DOHH2 (cell line): ENCODE measurements around the gene TBC1D24.

Experiments used
- H3F3A ChIP-seq: fragments of 200-600 bp; sonication (generic), shearing (Covaris generic); 2 replicates; pipeline ENCODE4 v1.6.0; 2016; ENCODE audit warnings: antibody characterized with exemption, mild to moderate bottlenecking; ENCODE audit not compliant: control insufficient read depth, insufficient read depth
- H3K27ac ChIP-seq: fragments of 200-600 bp; sonication (generic); 2 replicates; pipeline ENCODE4 v1.5.1; 2014; ENCODE audit warnings: low read depth, mild to moderate bottlenecking, low read length, moderate library complexity
- H3K27me3 ChIP-seq: fragments of 200-600 bp; sonication (generic); 2 replicates; pipeline ENCODE4 v1.6.1; 2014; ENCODE audit warnings: mild to moderate bottlenecking, low read length, mixed read lengths; ENCODE audit not compliant: control insufficient read depth
- H3K36me3 ChIP-seq: fragments of 200-600 bp; sonication (generic); 2 replicates; pipeline ENCODE4 v1.6.1; 2014; ENCODE audit warnings: mild to moderate bottlenecking, low read length, moderate library complexity, mixed read lengths; ENCODE audit not compliant: control insufficient read depth
- H3K4me1 ChIP-seq: fragments of 200-600 bp; sonication (generic); 2 replicates; pipeline ENCODE4 v1.6.1; 2014; ENCODE audit warnings: mild to moderate bottlenecking, low read length, mixed read lengths; ENCODE audit not compliant: control insufficient read depth
- H3K4me2 ChIP-seq: fragments of 200-600 bp; sonication (generic); 2 replicates; pipeline ENCODE4 v1.6.0; 2014; ENCODE audit warnings: mild to moderate bottlenecking, low read length, moderate library complexity
- H3K4me3 ChIP-seq: fragments of 200-600 bp; sonication (generic); 2 replicates; pipeline ENCODE4 v1.5.1; 2014; ENCODE audit warnings: mild to moderate bottlenecking, low read length, mixed read lengths
- H3K79me2 ChIP-seq: fragments of 200-600 bp; sonication (generic); 2 replicates; pipeline ENCODE4 v1.6.1; 2014; ENCODE audit warnings: mild to moderate bottlenecking, low read length, mixed read lengths; ENCODE audit not compliant: control insufficient read depth
- H3K9me2 ChIP-seq: fragments of 200-600 bp; sonication (generic); replicated peaks from 2 replicates; pipeline ENCODE4 v1.6.1; 2014; ENCODE audit warnings: mild to moderate bottlenecking, low read length, mixed read lengths; ENCODE audit not compliant: control insufficient read depth
- H3K9me3 ChIP-seq: fragments of 200-600 bp; sonication (generic); 2 replicates; pipeline ENCODE4 v1.6.1; 2014; ENCODE audit warnings: antibody characterized with exemption, low read length, mixed read lengths; ENCODE audit not compliant: control insufficient read depth, insufficient read depth
- H4K20me1 ChIP-seq: fragments of 200-600 bp; sonication (generic); 2 replicates; pipeline ENCODE4 v1.6.0; 2014; ENCODE audit warnings: low read depth, mild to moderate bottlenecking, antibody characterized with exemption, low read length, moderate library complexity; ENCODE audit not compliant: control insufficient read depth, insufficient read depth
- EZH2phosphoT487 ChIP-seq: fragments of 200-600 bp; sonication (generic); IDR thresholded peaks from 2 replicates; pipeline ENCODE4 v1.6.1; 2017; ENCODE audit warnings: borderline replicate concordance, mild to moderate bottlenecking, antibody characterized with exemption, low read length, moderate library complexity, mixed read lengths
- TF ChIP-seq, protein P1 (sequence below): fragments of 200-600 bp; sonication (generic); IDR thresholded peaks from one replicate; pipeline ENCODE4 v1.5.1; 2014; ENCODE audit warnings: antibody characterized with exemption, mild to moderate bottlenecking, low read depth, low read length; ENCODE audit not compliant: poor library complexity, severe bottlenecking

Gene TBC1D24

DNA sequence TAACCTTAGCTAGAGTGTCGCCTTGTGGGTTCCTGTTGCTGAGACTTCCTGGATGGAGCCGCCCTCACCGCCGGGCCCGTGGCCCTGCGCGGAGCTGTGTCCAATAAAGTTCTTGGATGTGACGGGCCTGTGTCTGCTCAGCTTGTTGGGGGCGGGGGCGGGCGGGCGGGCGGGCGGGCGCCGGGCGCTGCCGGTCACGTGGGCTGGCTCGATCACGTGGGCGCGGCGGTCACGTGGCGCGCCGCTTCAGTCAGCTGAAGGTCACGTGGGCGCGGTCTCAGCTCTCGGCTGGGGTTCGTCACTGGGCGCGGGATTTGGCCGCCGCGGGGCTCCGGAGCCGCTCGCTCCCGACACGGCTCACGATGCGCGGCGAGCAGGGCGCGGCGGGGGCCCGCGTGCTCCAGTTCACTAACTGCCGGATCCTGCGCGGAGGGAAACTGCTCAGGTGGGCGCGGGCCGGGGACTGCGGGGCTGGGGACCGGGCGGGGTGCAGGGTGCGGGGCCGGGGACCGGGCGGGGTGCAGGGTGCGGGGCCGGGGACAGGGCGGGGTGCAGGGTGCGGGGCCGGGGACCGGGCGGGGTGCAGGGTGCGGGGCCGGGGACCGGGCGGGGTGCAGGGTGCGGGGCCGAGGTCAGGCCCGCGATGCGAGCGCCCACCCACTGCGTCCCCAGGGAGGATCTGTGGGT, 45.3 kb downstream of the TBC1D24 start, which contains the start of gene AMDHD2:
AMDHD2 (plus strand) TSS at position 275 of the 687 bp plus-strand sequence; CDS start at position 363, 88 bp downstream.
- peaks cover 56% of the 10 kb centered on the region for H3K79me2 ChIP-seq
- H3K4me3 ChIP-seq: peak within 1 kb of the TSS; percentile 79
- peaks cover 47% of the 10 kb centered on the region for H3K4me1 ChIP-seq
- peaks cover 44% of the 10 kb centered on the region for H3K36me3 ChIP-seq
- H3K9me2 ChIP-seq: no peaks in the 10 kb centered on the region
- no peaks in the 10 kb centered on the region for H3K9me3 ChIP-seq
- H4K20me1 ChIP-seq: peaks cover 5% of the 10 kb centered on the region; the same call in 1 of the 2 replicates
- no peak for TF ChIP-seq EZH2phosphoT487
- TF ChIP-seq, protein P1, sequence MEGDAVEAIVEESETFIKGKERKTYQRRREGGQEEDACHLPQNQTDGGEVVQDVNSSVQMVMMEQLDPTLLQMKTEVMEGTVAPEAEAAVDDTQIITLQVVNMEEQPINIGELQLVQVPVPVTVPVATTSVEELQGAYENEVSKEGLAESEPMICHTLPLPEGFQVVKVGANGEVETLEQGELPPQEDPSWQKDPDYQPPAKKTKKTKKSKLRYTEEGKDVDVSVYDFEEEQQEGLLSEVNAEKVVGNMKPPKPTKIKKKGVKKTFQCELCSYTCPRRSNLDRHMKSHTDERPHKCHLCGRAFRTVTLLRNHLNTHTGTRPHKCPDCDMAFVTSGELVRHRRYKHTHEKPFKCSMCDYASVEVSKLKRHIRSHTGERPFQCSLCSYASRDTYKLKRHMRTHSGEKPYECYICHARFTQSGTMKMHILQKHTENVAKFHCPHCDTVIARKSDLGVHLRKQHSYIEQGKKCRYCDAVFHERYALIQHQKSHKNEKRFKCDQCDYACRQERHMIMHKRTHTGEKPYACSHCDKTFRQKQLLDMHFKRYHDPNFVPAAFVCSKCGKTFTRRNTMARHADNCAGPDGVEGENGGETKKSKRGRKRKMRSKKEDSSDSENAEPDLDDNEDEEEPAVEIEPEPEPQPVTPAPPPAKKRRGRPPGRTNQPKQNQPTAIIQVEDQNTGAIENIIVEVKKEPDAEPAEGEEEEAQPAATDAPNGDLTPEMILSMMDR: no peak
- H3K27me3 ChIP-seq: no peaks in the 10 kb centered on the region
- H3K27ac ChIP-seq: peak within 1 kb of the TSS; percentile 28; the same call in 1 of the 2 replicates
- peaks cover 6% of the 10 kb centered on the region for H3F3A ChIP-seq
- H3K4me2 ChIP-seq: peak within 1 kb of the TSS; percentile 82

DNA sequence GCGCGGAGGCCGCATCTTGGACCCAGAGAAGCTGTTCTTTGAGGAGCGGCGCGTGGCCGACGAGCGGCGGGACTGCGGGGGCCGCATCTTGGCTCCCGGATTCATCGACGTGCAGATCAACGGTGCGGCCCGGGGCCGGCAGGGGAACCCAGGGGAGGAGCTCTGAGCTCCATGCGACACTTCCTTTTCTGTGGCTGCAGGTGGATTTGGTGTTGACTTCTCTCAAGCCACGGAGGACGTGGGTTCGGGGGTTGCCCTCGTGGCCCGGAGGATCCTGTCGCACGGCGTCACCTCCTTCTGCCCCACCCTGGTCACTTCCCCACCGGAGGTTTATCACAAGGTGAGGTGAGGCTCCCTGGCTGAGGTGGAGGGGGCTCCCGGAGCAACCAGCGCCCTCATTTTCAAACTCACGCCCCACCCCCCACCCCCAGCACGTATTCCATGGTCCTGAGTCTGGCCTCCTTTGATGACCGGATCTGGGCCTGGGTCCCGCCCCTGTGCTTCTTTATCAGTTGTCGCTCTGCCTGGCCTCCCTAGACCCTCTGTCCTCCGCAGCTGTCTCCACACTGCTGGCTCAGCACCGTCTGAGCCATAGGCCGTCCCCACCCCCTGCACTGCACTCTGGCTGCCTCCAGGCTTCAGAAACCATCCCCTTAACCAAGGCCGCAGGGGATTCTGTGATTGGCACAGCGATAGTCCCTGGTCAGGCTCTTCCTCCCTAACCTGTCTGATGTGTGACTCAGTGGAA, 46.0 kb downstream of the TBC1D24 start:
- H3K27me3 ChIP-seq: no peaks in the 10 kb centered on the region
- no peaks in the 10 kb centered on the region for H3K9me3 ChIP-seq
- no peak for TF ChIP-seq EZH2phosphoT487
- TF ChIP-seq, protein P1: peak; percentile 6
- H3K27ac ChIP-seq: no peak overlapping the region
- H3K36me3 ChIP-seq: peaks cover 44% of the 10 kb centered on the region
- H3K4me3 ChIP-seq: peak overlapping the region; percentile 79
- H3K4me2 ChIP-seq: peak overlapping the region; percentile 82
- H4K20me1 ChIP-seq: peaks cover 3% of the 10 kb centered on the region; the same call in 1 of the 2 replicates
- peaks cover 49% of the 10 kb centered on the region for H3K79me2 ChIP-seq
- H3K9me2 ChIP-seq: no peaks in the 10 kb centered on the region
- peaks cover 6% of the 10 kb centered on the region for H3F3A ChIP-seq
- H3K4me1 ChIP-seq: peaks cover 40% of the 10 kb centered on the region

DNA sequence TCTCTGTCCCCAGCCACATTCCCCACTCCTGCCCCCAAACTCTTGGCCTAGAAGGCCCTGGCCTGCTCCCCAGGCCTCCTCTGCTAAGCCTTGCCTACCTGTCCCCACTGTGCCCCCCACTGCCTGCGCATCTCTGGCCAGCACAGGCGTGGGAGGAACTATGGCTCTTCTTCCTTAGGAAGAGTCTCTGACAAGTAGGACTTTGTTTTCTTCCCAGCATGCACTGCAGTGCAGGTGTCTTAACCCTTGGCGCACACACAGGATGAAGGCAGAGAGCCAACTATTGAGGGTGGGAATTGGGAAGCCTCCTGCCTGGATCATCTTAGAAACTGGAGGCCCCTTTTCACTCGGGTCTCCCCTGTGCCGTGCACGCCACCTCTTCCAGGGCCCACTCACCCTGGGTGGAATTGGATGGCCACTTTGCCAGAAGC, 48.9 kb downstream of the TBC1D24 start:
- no peaks in the 10 kb centered on the region for H3K9me3 ChIP-seq
- no peaks in the 10 kb centered on the region for H3K9me2 ChIP-seq
- H3K36me3 ChIP-seq: peaks cover 55% of the 10 kb centered on the region
- TF ChIP-seq, protein P1: no peak
- TF ChIP-seq EZH2phosphoT487: no peak
- no peaks in the 10 kb centered on the region; the same call in 1 of the 2 replicates for H4K20me1 ChIP-seq
- H3K4me1 ChIP-seq: peaks cover 20% of the 10 kb centered on the region
- peaks cover 6% of the 10 kb centered on the region for H3F3A ChIP-seq
- H3K79me2 ChIP-seq: peaks cover 20% of the 10 kb centered on the region
- no peaks in the 10 kb centered on the region for H3K27me3 ChIP-seq
- H3K27ac ChIP-seq: no peak overlapping the region
- H3K4me3 ChIP-seq: no peak overlapping the region
- H3K4me2 ChIP-seq: no peak overlapping the region
